ENCODE results near the gene ELF5. TPM values are rescaled to one million over a fixed set of nuclear protein-coding genes. Genes with fewer than 3 reads are reported as not detected.

Gene ELF5
- total RNA-seq, 1 experiment from 2014 or later: 4.2 TPM

GRCh38 chr11:34522188-34522587 is 8.6 kb upstream of the ELF5 start:
- DNase-seq (ENCODE audit: low read depth): no peak

GRCh38 chr11:34521265-34521664 is 7.7 kb upstream of the ELF5 start:
- no peak for DNase-seq (ENCODE audit: low read depth)

GRCh38 chr11:34519595-34520235 is 6.1 kb upstream of the ELF5 start:
- DNase-seq (ENCODE audit: low read depth): no peak

- no peak for DNase-seq (ENCODE audit: low read depth)
Measured at GRCh38 chr11:34516247-34517040, 2.9 kb upstream of the ELF5 start.

- no peak for DNase-seq (ENCODE audit: low read depth)
Measured at GRCh38 chr11:34514597-34514996, 1.0 kb upstream of the ELF5 start.

- DNase-seq (ENCODE audit: low read depth): peak; percentile 58
Measured at GRCh38 chr11:34512840-34513681, 533 bp downstream of the ELF5 start.

- DNase-seq (ENCODE audit: low read depth): no peak
Measured at GRCh38 chr11:34510673-34511072, 2.9 kb downstream of the ELF5 start.

- no peak for DNase-seq (ENCODE audit: low read depth)
Measured at GRCh38 chr11:34510218-34510617, 3.4 kb downstream of the ELF5 start.

- DNase-seq (ENCODE audit: low read depth): no peak
Measured at GRCh38 chr11:34509336-34509876, 4.2 kb downstream of the ELF5 start.

GRCh38 chr11:34508524-34508923 is 5.1 kb downstream of the ELF5 start:
- peak; percentile 43 for DNase-seq (ENCODE audit: low read depth)

GRCh38 chr11:34507610-34508009 is 6.0 kb downstream of the ELF5 start:
- no peak for DNase-seq (ENCODE audit: low read depth)

- no peak for DNase-seq (ENCODE audit: low read depth)
Measured at GRCh38 chr11:34507156-34507555, 6.4 kb downstream of the ELF5 start.

- DNase-seq (ENCODE audit: low read depth): no peak
Measured at GRCh38 chr11:34505874-34506273, 7.7 kb downstream of the ELF5 start.

- DNase-seq (ENCODE audit: low read depth): peak; percentile 47
Measured at GRCh38 chr11:34502949-34503348, 10.6 kb downstream of the ELF5 start.

- no peak for DNase-seq (ENCODE audit: low read depth)
Measured at GRCh38 chr11:34501949-34502348, 11.6 kb downstream of the ELF5 start.

GRCh38 chr11:34501500-34501899 is 12.1 kb downstream of the ELF5 start:
- DNase-seq (ENCODE audit: low read depth): peak; percentile 96

GRCh38 chr11:34499719-34500500 is 13.7 kb downstream of the ELF5 start:
- peak; percentile 74 for DNase-seq (ENCODE audit: low read depth)

- no peak for DNase-seq (ENCODE audit: low read depth)
Measured at GRCh38 chr11:34495724-34496377, 17.7 kb downstream of the ELF5 start.

GRCh38 chr11:34495239-34495723 is 18.3 kb downstream of the ELF5 start:
- no peak for DNase-seq (ENCODE audit: low read depth)

- DNase-seq (ENCODE audit: low read depth): no peak
Measured at GRCh38 chr11:34493926-34494595, 19.5 kb downstream of the ELF5 start.

All from RPMI7951 (cell line).